ENCODE measurements around the gene EPN3.
A peak's percentile ranks its signal among the peaks of the same experiment; 100 is the strongest.

Gene EPN3

DNA sequence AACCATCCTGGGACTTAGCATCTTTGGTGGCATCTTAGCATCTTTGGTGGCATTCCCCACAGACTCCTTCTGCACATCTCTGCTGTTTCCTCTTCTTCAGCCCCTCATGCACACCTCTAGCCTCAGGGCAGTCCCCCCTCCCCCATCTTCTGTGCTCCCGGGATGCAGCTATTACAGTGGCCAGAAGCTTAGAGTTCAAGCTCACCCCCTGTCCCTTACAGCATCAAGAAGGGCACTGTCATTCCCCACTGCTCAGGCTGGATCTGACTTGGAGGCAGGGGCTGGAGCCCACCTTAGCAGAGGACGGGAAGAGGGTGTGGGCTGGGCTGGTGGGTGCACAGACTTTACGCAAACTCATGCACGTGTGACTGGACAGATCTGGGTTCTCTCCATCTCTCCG lies 650 bp downstream of the EPN3 start:
- no peak overlapping the region for H3K4me3 Mint-ChIP-seq
- H3K36me3 Mint-ChIP-seq (ENCODE audit: insufficient read depth), result peaks cover 1% of the 10 kb centered on the region
- H3K4me1 Mint-ChIP-seq, result peaks cover 12% of the 10 kb centered on the region
- no peak overlapping the region for H3K27ac Mint-ChIP-seq (ENCODE audit: low read depth)
- no peak for ATAC-seq (replicated peaks; ENCODE audit: extremely low read depth, poor library complexity, severe bottlenecking)
- H3K27me3 Mint-ChIP-seq, result peaks cover 84% of the 10 kb centered on the region
- H3K9me3 Mint-ChIP-seq, result no peaks in the 10 kb centered on the region
- no peak for DNase-seq (ENCODE audit: low spot score in 2 of 2)

DNA sequence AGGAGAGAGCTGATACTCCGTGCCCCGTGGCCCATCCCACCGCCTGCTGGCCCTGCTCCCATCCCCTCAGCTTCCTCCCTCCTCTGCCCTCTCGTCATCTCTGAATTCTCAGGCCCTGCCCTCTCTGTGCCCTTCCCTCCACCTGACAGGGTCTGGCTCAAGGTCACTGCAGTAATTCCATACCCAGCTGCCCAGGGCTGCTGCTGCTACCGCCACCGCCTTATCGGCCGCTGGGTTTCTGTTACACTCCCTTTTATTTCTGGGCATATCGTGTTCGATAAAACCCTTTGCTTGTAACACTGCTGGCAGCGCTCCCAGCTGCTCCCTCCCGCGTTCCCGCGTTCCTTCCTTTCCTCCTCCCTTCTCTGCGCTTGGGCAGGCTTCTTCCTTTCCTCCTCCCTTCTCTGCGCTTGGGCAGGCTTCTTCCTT lies 1.2 kb downstream of the EPN3 start:
- no peak for DNase-seq (ENCODE audit: low spot score in 2 of 2)
- H3K4me1 Mint-ChIP-seq, result peaks cover 12% of the 10 kb centered on the region
- peaks cover 79% of the 10 kb centered on the region for H3K27me3 Mint-ChIP-seq
- no peak for ATAC-seq (replicated peaks; ENCODE audit: extremely low read depth, poor library complexity, severe bottlenecking)
- no peak overlapping the region for H3K27ac Mint-ChIP-seq (ENCODE audit: low read depth)
- peaks cover 1% of the 10 kb centered on the region for H3K36me3 Mint-ChIP-seq (ENCODE audit: insufficient read depth)
- H3K4me3 Mint-ChIP-seq, result peak overlapping the region; percentile 41
- no peaks in the 10 kb centered on the region for H3K9me3 Mint-ChIP-seq

DNA sequence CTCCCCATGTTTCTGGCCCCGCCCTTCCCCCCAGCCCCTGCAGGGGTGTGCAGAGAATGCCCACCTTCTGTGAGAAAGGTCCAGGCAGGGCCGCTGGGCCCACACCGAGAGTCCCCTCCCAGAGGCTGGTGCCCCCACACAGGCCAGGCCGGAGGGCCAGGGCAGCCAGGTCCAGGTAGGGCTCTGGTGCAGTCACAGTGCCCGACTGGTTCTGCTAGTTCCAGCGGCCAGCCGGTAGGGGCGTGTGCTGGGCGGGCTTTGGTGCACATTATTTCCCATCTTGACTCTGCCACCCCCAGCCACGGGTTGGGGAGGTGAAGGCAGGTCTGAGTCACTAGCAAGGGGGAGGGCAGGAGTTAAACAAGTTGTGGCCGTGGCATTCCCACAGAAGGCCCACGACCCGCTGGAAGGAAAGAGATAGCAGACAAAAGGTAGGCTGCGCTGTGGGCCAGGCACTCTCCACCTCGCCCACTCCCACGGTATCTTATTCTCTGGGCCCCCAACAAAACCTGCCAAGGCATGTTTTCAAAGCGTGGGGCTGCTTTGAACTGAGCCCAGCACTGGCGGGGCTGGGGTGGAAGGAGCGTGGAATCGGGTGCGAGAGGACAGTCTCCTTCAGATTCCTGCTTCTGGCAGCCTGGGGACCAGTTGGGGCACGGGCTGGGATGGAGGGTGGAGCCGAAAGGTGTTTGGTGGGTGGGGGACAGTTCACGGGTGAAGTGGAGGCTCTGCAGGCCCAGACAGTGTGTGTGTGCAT lies 1.9 kb downstream of the EPN3 start:
- Mint-ChIP-seq H3K9me3 (no peaks in the 10 kb centered on the region), H3K27ac (ENCODE audit: low read depth) (no peak overlapping the region), H3K4me1 (peaks cover 12% of the 10 kb centered on the region), H3K36me3 (ENCODE audit: insufficient read depth) (peaks cover 1% of the 10 kb centered on the region), H3K27me3 (peaks cover 72% of the 10 kb centered on the region), H3K4me3 (no peak overlapping the region)
- DNase-seq (ENCODE audit: low spot score in 2 of 2) (no peak), ATAC-seq (replicated peaks; ENCODE audit: extremely low read depth, poor library complexity, severe bottlenecking) (no peak)

DNA sequence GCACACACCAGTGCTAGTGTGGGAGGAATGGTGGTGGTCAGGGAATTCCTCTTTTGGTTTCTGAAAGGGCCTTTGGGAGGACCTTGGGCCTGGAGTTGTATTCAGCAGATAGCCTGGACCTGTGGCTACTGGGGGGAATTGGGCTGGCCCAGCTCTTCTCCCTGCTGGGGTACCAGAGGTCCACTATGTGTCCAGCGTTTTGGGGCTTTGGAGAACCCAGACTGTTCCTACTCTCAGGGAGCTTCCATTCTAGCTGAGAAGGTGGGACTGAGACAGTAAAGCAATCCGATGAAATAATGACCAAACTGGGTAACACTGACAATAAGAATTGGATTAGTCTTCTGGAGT lies 2.4 kb downstream of the EPN3 start:
- H3K4me3 Mint-ChIP-seq, result no peak overlapping the region

DNA sequence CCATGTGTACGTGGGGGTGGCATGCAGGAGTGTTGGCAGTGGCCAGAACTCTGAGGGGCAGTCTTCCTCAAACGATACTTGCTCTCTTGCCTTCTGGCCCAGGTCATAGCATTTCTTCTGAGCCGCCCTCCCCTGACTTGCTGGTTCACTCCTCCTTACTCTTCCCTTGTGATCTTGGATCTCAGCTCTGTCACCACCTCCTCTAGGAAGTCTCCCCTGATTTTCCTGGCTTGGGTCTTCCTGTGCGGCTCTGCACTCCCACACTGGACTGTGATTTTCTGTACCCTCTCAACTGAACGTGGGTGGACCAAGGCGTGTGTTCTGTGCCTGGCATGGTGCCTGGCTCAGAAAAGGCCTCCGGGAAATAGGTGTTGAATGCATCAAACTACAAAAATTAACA lies 2.9 kb downstream of the EPN3 start:
- H3K27me3 Mint-ChIP-seq, result peaks cover 62% of the 10 kb centered on the region

More for the DNA sequence above, 2.4 kb downstream of the EPN3 start:
- Mint-ChIP-seq H3K9me3 (no peaks in the 10 kb centered on the region), H3K27me3 (peaks cover 66% of the 10 kb centered on the region), H3K27ac (ENCODE audit: low read depth) (no peak overlapping the region), H3K36me3 (ENCODE audit: insufficient read depth) (peaks cover 1% of the 10 kb centered on the region), H3K4me1 (peaks cover 12% of the 10 kb centered on the region)
- ATAC-seq (replicated peaks; ENCODE audit: extremely low read depth, poor library complexity, severe bottlenecking), result no peak
- DNase-seq (ENCODE audit: low spot score in 2 of 2), result no peak

DNA sequence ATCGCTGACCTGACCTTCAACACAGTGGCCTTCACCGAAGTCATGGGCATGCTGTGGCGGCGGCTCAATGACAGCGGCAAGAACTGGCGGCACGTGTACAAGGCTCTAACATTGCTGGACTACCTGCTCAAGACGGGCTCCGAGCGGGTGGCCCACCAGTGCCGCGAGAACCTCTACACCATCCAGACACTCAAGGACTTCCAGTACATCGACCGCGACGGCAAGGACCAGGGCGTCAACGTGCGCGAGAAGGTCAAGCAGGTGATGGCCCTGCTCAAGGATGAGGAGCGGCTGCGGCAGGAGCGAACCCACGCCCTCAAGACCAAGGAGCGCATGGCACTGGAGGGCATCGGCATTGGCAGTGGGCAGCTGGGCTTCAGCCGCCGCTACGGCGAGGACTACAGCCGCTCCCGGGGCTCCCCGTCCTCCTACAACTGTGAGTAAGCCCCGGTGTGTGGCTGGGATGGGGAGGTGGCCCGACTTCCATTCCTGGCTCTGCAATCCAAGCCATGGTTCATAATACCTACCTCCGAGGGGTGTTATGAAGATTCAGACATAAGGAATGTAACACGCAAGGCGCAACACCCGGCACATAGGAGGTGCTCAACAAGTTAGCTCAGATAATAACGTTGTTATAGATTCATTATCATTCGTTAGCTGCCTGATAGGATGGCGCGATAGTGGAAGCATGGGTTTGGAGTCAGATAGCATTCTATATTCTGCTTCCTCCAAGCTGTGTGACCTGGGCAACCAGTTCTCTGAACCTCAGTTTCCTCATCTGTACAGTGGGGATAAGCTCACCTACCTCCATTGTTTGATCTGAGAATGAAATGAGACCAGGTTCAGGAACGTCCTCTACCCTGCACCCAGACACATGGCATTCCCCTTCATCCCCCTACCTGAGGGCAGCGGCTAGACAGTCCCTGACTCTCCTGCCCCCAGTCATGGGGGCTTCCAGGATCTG lies 4.4 kb downstream of the EPN3 start:
- no peaks in the 10 kb centered on the region for H3K9me3 Mint-ChIP-seq
- peaks cover 46% of the 10 kb centered on the region for H3K27me3 Mint-ChIP-seq
- no peak overlapping the region for H3K27ac Mint-ChIP-seq (ENCODE audit: low read depth)
- ATAC-seq (replicated peaks; ENCODE audit: extremely low read depth, poor library complexity, severe bottlenecking) (no peak), DNase-seq (ENCODE audit: low spot score in 2 of 2) (no peak)
- H3K36me3 Mint-ChIP-seq (ENCODE audit: insufficient read depth), result peaks cover 2% of the 10 kb centered on the region
- H3K4me1 Mint-ChIP-seq, result peaks cover 20% of the 10 kb centered on the region
- no peak overlapping the region for H3K4me3 Mint-ChIP-seq

More for the DNA sequence above, 2.9 kb downstream of the EPN3 start:
- Mint-ChIP-seq H3K36me3 (ENCODE audit: insufficient read depth) (peaks cover 1% of the 10 kb centered on the region), H3K9me3 (no peaks in the 10 kb centered on the region), H3K4me1 (peaks cover 12% of the 10 kb centered on the region), H3K27ac (ENCODE audit: low read depth) (no peak overlapping the region), H3K4me3 (no peak overlapping the region)
- ATAC-seq (replicated peaks; ENCODE audit: extremely low read depth, poor library complexity, severe bottlenecking) (no peak), DNase-seq (ENCODE audit: low spot score in 2 of 2) (no peak)

DNA sequence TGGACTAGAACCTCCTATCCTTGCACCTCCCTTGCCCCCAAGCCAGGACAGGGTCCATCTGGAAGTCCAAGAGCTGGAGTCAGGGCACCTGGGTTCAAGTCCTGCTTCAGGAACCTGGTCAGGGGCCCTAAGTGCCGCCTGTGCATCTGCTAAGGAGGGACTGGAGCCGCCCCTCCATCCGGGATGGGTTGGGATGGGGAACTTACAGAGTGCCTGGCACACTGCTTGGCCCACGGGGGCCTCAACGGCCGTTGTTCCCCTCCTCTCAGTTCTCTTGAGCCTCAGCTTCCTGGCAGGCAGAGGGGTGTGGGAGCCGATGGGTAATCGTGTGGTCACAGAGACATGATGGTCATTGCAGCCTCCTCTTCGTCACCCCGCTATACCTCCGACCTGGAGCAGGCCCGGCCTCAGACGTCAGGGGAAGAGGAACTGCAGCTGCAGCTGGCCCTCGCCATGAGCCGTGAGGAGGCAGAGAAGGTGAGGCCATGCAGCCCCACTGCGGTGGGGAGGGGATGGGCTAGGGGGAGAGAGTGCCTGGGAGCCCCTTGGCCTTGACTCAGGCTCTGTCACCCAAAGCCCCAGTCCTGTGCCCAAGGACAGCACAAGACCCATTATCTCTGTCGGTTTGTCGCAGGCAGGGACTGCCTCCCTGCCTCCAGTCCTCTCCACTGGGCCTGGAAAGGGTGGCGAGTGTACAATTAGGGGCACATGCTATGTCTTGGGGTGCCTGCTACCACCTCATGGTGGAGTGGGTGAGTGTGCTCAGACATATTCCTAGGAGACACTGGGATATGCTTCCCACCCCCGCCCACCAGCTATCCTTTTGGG lies 5.4 kb downstream of the EPN3 start:
- peaks cover 20% of the 10 kb centered on the region for H3K4me1 Mint-ChIP-seq
- no peak for ATAC-seq (replicated peaks; ENCODE audit: extremely low read depth, poor library complexity, severe bottlenecking)
- H3K4me3 Mint-ChIP-seq, result no peak overlapping the region
- H3K36me3 Mint-ChIP-seq (ENCODE audit: insufficient read depth), result peaks cover 3% of the 10 kb centered on the region
- no peak for DNase-seq (ENCODE audit: low spot score in 2 of 2)
- H3K27ac Mint-ChIP-seq (ENCODE audit: low read depth), result no peak overlapping the region
- peaks cover 37% of the 10 kb centered on the region for H3K27me3 Mint-ChIP-seq
- no peaks in the 10 kb centered on the region for H3K9me3 Mint-ChIP-seq

DNA sequence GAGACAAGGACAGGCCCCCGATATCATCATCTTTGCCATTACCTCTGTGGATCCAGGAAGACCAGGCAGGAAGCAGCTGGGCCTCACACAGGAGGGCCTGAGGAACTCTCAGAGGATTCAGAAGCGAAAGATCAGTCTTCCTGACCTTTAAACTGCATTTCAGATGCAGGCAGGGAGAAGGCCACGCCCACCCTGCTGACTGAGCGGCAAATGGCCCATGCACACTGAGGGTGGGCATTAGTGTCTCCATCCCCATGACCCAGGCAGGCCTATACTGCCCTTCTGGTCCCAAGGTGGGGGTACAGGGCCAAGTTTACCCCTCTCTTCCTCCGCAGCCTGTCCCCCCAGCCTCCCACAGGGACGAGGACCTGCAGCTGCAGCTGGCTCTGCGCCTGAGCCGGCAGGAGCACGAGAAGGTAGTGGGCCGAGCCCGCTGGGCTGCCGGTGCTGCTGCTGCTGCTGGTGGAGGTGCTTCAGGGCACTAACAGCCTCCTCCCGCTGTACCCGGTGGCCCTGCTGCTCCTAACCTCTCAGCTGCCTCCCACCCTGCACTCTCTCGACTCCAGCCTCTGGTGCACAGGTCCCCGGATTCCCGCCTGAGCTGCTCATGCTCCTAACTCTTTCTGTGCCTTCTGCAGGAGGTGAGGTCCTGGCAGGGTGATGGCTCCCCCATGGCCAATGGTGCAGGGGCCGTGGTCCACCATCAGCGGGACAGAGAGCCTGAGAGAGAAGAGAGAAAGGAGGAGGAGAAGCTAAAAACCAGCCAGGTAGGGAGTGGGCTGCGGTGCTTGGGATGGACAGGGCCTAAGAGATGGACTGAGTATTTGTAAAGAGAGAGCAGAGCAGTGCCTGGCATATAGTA lies 6.2 kb downstream of the EPN3 start:
- H3K36me3 Mint-ChIP-seq (ENCODE audit: insufficient read depth), result peaks cover 3% of the 10 kb centered on the region
- no peak overlapping the region for H3K27ac Mint-ChIP-seq (ENCODE audit: low read depth)

DNA sequence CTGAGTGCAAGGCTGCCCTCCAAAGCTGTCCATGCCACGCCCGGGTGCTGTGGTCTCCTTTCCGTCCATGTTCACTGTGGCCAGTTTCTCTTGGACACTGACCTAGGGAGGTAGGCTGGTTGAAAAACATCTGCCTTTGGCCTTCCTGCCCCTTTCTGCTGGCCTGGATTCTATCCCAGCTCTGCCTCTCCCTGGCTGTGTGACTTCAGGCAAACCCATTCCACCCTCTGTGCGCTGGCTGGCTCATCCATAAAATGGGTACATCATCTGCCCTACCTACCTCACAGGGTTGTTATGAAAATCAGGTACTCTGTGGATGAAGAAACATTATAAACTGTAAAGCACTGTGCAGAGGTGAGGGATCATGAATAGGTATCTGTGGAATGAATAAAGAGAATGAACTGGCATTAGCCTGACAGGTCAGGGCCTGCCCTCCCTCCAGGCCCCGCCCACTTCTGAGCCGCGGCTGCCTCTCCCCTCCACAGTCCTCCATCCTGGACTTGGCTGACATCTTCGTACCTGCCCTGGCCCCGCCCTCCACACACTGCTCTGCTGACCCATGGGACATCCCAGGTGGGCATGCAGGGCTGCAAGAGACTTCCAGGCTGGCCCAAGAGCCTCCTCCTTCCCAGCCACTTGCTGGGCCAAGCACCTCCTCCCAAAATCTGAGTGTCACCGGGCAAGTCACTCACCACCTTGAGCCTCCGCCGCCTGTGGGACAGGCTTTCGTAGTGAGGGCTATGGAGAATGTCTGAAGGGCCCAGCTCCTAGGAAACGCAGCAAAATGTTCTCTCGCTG lies 7.4 kb downstream of the EPN3 start:
- DNase-seq (ENCODE audit: low spot score in 2 of 2) (no peak), ATAC-seq (replicated peaks; ENCODE audit: extremely low read depth, poor library complexity, severe bottlenecking) (no peak)
- peaks cover 8% of the 10 kb centered on the region for H3K4me1 Mint-ChIP-seq
- no peak overlapping the region for H3K4me3 Mint-ChIP-seq
- peaks cover 30% of the 10 kb centered on the region for H3K27me3 Mint-ChIP-seq
- no peaks in the 10 kb centered on the region for H3K9me3 Mint-ChIP-seq
- H3K27ac Mint-ChIP-seq (ENCODE audit: low read depth), result no peak overlapping the region
- peaks cover 3% of the 10 kb centered on the region for H3K36me3 Mint-ChIP-seq (ENCODE audit: insufficient read depth)

More for the DNA sequence above, 6.2 kb downstream of the EPN3 start:
- Mint-ChIP-seq H3K4me3 (no peak overlapping the region), H3K4me1 (peaks cover 12% of the 10 kb centered on the region), H3K9me3 (no peaks in the 10 kb centered on the region), H3K27me3 (peaks cover 30% of the 10 kb centered on the region)
- ATAC-seq (replicated peaks; ENCODE audit: extremely low read depth, poor library complexity, severe bottlenecking), result no peak
- DNase-seq (ENCODE audit: low spot score in 2 of 2), result no peak

DNA sequence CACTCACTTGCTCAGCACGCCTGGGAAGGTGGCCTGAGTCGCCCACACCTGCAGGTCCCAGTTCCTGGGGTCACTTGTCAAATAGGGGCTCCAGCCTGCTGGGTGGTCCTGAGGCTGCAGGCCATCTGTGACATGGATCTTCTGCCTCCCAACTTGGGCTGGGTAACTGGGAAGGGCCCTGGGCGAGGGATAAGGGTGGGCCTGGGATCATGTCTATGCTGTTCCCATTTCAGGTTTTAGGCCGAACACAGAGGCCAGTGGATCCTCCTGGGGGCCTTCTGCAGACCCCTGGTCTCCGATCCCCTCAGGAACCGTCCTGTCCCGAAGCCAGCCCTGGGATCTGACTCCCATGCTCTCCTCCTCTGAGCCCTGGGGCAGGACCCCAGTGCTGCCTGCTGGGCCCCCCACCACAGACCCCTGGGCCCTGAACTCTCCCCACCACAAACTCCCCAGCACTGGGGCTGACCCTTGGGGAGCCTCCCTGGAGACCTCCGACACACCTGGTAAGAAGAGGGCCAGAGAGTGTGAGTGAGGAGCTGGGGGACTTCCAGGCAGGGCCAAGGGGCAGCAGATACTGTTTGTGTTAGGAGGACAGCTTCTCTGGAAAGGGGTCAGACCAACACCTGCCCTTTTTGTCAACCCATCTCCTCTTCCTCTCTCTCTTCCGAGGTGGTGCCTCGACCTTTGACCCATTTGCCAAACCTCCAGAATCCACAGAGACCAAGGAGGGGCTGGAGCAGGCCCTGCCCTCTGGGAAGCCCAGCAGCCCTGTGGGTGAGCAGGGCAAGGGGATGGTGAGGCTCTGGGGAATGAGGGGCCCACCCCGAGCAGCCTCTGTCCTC lies 8.2 kb downstream of the EPN3 start:
- Mint-ChIP-seq H3K36me3 (ENCODE audit: insufficient read depth) (peaks cover 3% of the 10 kb centered on the region), H3K4me3 (no peak overlapping the region), H3K27me3 (peaks cover 24% of the 10 kb centered on the region), H3K27ac (ENCODE audit: low read depth) (no peak overlapping the region), H3K4me1 (peaks cover 8% of the 10 kb centered on the region), H3K9me3 (no peaks in the 10 kb centered on the region)
- no peak for ATAC-seq (replicated peaks; ENCODE audit: extremely low read depth, poor library complexity, severe bottlenecking)
- DNase-seq (ENCODE audit: low spot score in 2 of 2), result no peak

DNA sequence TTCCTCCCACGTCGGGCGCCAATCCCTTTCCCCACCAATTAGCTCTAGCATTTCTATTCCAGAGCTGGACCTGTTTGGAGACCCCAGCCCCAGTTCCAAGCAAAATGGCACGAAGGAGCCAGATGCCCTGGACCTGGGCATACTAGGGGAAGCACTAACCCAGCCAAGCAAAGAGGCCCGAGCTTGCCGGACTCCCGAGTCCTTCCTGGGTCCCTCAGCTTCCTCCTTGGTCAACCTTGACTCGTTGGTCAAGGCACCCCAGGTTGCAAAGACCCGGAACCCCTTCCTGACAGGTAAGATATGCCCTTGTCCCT lies 8.8 kb downstream of the EPN3 start:
- peaks cover 8% of the 10 kb centered on the region for H3K4me1 Mint-ChIP-seq
- H3K27ac Mint-ChIP-seq (ENCODE audit: low read depth), result no peak overlapping the region
- no peak for DNase-seq (ENCODE audit: low spot score in 2 of 2)
- H3K4me3 Mint-ChIP-seq, result peak overlapping the region; percentile 81
- H3K9me3 Mint-ChIP-seq, result no peaks in the 10 kb centered on the region
- peaks cover 3% of the 10 kb centered on the region for H3K36me3 Mint-ChIP-seq (ENCODE audit: insufficient read depth)
- ATAC-seq (replicated peaks; ENCODE audit: extremely low read depth, poor library complexity, severe bottlenecking), result no peak
- H3K27me3 Mint-ChIP-seq, result peaks cover 18% of the 10 kb centered on the region

All from central memory CD8-positive, alpha-beta T cell (primary cell).